SKM-1 (cell line): ENCODE measurements around the gene PJA2.
"Not testable (repeated sequence)": the region's sequence is repeated elsewhere in the genome, so short reads cannot be mapped to it uniquely, and the experiment has no call there.

Experiments used
- DNase-seq: peaks from one replicate; lab custom pipeline; 2025; ENCODE audit not compliant: unreplicated experiment; lab: John Stamatoyannopoulos, UW

The PJA2 gene

DNA sequence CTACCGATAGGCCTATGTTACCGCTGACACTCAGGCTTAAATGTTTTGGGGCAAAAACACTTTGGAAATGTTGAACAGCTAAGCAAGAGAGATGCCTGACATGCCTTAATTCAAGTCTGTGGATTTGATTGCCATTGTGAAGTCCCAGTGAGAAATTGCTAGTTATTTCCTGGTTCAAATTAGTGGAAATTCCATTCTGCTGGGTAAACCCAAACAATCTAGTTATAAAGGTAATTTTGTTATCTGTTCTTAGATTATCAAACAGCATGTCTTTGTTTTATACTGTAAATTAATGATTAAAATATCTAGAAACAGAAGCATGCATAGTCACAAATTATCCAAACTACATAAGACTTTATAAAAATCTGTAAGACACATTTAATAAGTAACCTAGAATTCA, 96.6 kb downstream of the PJA2 start:
- DNase-seq, result no peak

- no peak for DNase-seq
Observed at GRCh38 chr5:109312695-109313094, 97.1 kb downstream of the PJA2 start.

- no peak for DNase-seq
Observed at GRCh38 chr5:109310315-109310714, 99.5 kb downstream of the PJA2 start.

GRCh38 chr5:109309326-109310063, 100.3 kb downstream of the PJA2 start:
- no peak for DNase-seq

- no peak for DNase-seq
Observed at GRCh38 chr5:109307951-109308350, 101.8 kb downstream of the PJA2 start.

DNA sequence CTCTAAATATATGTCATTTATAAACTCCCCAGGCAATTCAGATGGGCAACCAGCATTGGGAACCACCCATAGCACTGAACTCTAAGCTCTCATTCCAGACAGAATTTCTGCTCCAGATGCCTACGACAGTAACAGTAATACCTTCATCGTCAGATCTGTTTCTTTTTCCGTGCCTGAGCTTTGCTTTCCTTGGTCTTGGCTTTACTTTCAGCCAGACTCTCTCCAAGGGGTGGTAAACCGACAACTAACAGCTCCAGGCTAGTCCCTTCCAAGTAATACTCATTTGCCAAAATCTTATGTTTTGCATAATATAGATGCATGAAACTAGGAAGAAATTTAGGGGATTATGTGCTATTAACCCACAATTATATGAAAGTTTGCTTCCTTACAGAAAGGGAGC, 102.3 kb downstream of the PJA2 start:
- DNase-seq, result no peak

DNA sequence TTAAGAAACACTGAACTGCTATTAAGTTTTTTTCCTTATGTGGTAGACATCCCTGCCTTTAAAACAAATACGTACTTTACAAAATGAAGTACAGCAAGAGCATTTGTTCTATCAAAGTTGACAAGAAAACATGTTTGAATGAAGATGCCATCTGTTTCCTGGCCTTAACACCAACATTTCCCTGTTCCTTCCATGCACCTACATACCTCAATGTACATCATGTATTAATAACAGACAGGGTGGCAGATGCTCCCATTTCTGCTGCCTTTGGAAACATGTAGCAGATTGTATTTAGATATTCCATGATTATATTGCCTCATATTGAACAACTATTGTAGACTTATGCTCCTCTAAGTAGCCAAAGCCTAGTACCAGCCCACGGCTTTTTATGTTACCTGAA, 104.4 kb downstream of the PJA2 start:
- DNase-seq, result no peak

DNA sequence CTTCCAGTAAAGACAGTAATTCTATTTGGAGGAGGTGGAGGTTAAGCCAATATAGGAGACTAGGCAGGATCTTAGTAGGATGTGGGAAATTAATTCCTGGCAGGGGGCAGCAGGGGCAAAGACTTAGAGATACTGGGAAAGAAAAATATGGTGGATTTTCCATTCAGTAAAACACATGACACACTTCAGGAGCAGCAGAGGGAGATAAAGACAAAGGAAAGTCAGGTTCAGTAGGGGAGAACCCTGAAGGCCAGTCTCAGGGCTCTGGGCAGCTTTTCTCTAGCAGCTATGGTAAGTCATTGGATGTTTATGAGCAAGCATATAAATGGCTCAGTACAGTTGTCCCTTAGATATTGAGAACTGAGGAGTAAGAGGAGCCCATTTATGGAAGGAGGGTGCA, 105.5 kb downstream of the PJA2 start:
- no peak for DNase-seq

DNA sequence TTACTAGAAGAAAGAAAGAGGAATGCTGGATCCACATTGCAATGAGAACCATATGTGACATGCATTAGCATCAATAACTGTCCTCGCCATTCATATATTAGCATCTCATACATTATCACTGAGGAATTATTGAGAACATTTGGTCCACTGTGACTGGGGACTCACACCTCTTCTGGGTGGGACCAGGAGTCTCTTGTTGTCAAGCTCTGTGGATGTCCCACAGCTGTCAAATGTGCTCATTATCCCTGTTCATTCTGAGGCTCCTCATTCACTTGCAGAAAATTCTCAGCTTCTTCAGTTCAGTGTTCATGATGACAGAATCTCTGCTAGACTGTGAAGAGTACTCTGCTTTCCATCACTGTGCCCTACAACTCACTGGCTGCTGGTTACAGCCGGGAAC, 109.4 kb downstream of the PJA2 start:
- DNase-seq, result no peak

DNA sequence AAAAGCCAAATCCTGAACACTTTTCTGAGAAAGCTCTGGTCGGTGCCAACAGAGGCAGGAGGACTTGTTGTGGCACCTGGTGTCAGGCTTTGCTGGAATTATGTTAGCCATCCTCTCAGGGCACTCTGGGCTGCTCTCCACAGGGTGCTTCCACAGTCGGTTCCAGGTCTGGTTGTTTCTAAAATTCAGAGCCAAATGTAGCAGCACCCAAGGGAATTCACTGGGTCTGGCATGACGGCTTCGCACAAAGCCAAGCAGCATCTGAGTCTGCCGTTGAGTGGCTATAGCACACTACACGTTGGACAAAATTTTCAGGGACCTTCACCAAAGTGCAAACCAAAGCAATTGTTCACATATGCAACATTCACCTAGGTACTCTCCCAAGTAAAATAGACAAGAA, 110.2 kb downstream of the PJA2 start:
- DNase-seq, result no peak

DNA sequence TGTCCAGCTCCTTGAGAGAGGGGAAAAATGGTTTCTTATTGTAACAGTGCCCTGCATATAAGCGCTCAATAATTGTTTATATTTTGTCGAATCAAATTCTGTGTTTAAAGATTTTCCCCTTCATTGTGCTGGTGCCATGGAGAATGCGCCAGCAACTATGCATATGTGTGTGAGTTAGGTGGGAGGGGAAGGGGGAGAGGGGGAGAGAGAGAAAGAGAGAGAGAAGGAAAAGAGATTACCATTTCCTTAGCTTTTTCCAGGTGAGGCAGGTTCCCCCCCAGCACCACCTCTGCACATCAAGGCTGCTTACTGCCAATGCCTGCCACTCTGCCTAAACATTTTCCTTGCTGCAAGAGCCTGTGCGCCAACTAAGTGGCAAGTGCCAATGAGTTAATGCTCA, 111.0 kb downstream of the PJA2 start:
- DNase-seq, result no peak

GRCh38 chr5:109297900-109298299, 111.9 kb downstream of the PJA2 start:
- DNase-seq, result no peak

GRCh38 chr5:109291090-109291489, 118.7 kb downstream of the PJA2 start:
- no peak for DNase-seq

DNA sequence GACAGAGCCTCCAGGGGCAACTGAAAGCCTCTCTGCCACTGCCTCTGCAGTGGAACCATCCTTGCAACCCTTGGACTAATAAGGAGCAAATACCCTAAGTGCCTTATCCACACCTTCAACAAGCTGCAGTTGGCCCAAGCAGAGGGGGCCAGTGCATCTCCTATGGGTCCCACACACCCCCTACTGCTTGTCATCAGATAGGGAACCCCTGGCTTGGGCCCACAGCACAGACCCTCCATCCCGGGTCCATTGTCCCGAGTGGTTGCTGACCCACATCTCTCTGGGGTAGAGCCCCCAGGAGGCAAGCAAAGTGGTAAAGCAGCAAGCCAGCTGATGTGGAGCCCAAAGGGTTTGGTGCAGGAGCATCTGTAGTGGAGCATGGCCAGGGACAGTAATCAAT, 119.5 kb downstream of the PJA2 start:
- no peak for DNase-seq

- DNase-seq, result not testable (repeated sequence)
Observed at GRCh38 chr5:109286628-109287027, 123.1 kb downstream of the PJA2 start.
